AG10803 (cell line): ENCODE results near the gene ZSWIM6.

Experiments
- DNase-seq: peaks from one replicate; pipeline ENCODE4 v3.0.0; 2010; ENCODE audit warnings: low read depth
- H3K4me3 ChIP-seq: 2 replicates; pipeline ENCODE4 v1.5.1; 2011; ENCODE audit warnings: mild to moderate bottlenecking, low read length, control low read depth
- TF ChIP-seq, protein P1 (sequence below): conservative IDR thresholded peaks from 2 replicates; pipeline ENCODE4 v1.5.1; 2011; ENCODE audit warnings: mild to moderate bottlenecking, low read length, control low read depth, inconsistent platforms

ZSWIM6 gene

DNA sequence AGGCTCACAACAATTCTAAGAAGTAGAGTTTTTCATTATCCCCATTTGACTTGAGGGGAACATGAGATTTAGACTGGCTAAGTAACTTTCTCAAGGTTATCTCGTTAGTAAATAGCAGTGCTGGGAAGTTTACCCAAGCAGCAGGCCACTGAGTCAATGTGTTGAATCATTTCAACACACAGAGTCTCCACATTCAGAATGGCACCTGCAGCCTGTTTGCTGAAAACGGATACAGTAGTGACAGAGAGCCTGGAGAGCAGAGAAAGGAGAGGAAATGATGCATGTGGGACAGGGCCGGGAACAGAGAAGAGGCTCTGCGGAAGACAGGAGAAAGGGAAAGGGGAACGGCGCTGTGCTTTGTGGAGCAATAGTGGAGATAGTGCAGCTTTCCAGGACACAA is 33.5 kb upstream of the ZSWIM6 start:
- TF ChIP-seq, protein P1, sequence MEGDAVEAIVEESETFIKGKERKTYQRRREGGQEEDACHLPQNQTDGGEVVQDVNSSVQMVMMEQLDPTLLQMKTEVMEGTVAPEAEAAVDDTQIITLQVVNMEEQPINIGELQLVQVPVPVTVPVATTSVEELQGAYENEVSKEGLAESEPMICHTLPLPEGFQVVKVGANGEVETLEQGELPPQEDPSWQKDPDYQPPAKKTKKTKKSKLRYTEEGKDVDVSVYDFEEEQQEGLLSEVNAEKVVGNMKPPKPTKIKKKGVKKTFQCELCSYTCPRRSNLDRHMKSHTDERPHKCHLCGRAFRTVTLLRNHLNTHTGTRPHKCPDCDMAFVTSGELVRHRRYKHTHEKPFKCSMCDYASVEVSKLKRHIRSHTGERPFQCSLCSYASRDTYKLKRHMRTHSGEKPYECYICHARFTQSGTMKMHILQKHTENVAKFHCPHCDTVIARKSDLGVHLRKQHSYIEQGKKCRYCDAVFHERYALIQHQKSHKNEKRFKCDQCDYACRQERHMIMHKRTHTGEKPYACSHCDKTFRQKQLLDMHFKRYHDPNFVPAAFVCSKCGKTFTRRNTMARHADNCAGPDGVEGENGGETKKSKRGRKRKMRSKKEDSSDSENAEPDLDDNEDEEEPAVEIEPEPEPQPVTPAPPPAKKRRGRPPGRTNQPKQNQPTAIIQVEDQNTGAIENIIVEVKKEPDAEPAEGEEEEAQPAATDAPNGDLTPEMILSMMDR, result no peak
- peak; percentile 18 for DNase-seq
- H3K4me3 ChIP-seq, result no peak overlapping the region

DNA sequence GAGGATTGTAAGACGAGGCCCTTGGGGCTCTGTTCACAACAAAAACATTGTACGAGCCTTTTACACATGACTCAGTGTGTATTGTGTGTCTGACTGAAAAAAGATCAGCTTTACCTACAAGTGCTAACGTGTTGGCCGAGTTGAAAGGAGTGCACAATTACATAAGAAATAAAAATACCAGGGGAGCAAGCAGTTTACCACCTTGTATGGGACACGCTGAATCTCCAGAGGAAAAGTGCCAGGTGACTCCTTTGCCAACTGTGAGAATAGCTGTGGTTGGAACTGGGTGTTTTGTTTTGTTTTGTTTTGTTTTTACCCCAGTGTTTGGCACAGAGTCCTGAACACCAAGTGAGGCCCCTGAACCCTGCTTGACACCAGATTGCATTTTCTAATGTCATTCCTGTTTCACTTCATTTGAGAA is 32.8 kb upstream of the ZSWIM6 start:
- H3K4me3 ChIP-seq, result no peak overlapping the region
- DNase-seq, result peak; percentile 54
- TF ChIP-seq, protein P1, result no peak

DNA sequence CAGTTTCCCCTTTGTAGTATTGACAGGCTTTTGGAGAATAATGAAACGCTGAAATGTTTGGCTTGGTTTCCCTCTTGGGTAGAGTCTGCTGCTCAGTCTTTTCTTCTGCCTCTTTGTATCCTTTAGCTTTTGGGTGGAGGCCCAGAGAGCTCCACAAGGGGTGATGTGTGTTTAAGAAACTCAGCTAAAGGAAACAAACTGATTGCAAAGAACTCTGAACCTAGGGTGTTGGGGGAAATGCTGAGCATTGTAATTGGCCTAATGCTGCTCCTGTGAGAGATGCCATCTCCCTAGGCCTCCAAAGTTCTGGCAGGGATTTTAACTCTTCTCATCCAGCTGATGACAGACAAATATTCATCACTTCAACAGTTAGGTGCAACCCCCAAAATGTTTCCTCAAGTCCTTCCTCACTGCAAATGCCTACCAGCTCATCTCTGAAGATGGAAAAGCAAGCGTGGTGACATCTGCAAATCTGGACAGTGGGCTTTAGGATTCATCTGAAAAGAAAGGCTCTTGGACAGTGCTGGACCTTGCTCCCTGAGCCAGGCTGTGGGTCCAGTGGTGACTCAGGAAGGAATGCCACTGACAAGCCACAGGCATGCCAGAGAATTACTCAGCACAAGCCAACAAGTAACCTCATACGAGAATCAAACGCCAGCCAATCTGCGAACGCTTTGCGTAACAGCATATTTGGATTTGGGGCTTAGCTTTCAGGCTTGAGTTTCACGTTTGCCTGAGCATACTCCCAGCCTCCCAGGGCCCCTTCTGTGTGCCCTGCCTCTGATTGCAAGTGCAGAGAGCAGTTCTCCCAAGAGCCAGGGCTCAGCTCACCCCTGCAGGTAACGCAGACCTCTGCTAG is 30.5 kb upstream of the ZSWIM6 start:
- peak; percentile 99 for DNase-seq
- H3K4me3 ChIP-seq, result no peak overlapping the region
- TF ChIP-seq, protein P1, result peak; percentile 42

DNA sequence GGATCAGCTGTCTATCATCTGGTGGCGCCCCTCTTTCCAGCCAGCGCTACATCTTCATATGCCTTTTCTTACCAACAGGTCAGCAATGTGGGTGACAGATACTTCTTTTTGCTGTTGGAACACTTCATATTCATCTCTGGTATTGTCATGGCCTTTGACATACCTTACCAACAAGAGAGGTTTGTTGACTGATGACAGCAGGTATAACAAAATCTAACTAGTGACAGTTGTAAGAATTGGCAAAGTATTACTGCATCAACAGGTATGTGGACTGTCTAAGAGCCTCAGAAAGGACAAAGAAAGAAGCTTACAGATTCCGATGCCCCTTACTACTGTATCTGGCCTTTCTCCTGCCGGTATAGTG is 29.9 kb upstream of the ZSWIM6 start:
- no peak for DNase-seq
- no peak overlapping the region for H3K4me3 ChIP-seq
- TF ChIP-seq, protein P1, result no peak

DNA sequence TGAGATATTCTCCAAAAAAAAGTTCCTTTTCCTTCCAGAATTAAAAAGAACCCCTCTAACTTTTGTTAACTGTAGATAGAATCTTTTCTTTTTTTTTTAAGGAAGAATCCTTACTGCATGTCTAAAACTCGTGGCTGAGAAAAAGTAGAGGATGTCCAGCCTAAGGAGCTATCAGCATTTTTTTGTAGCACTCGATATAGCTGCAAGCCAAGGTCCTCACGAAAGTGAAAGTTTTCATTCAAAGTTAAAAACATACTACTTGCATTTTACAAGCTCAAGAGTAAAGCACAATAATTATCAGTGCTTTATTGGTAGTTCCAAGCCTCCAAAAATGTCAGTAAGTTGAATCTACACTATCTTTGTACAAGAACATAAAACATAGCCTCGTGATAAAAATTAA is 28.7 kb upstream of the ZSWIM6 start:
- TF ChIP-seq, protein P1, result no peak
- H3K4me3 ChIP-seq, result no peak overlapping the region
- DNase-seq, result no peak

DNA sequence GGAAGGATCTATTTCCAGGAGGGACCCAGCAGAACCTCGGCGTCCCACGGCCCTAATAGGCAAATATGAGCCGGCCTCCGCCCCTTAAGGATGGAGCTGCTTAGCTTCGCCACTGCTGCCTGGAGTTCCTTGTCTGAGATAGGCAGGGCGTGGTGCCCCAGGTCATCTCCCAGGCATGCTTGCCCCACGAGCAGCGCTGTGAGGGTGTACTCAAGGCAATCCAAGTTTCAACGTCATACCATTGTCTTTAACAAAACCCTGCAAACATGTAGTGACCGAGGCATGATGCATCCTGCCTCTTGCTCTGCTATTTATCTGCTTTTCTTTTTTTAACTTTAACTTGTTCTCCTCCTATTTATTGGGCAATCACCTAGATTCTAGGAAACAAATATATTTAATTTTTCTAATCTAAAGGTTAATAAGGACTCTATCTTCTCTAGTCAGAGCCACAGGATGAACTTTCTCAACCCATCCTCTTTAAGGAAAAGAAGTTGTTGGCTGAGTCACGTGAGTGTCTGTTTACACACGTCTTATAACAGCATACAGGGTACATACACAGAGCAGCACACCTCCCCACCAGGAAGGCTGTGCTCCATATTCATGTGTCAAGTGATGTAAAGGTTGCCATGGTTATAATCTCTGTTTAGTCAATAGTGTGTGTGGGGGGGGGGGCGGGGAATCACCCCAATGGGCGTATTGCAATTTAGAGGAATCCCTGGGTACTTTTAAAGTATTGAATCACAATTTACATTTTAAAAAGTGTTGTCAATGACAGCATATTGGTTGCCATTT is 27.3 kb upstream of the ZSWIM6 start:
- DNase-seq, result peak; percentile 81
- TF ChIP-seq, protein P1, result no peak
- no peak overlapping the region for H3K4me3 ChIP-seq
